Measurements from ENCODE around the gene PACS1. TPM values are rescaled to one million over a fixed set of nuclear protein-coding genes. Genes with fewer than 3 reads are reported as not detected.
A peak's percentile ranks its signal among the peaks of the same experiment; 100 is the strongest.

Gene PACS1
- total RNA-seq, 1 experiment from 2014 or later = 16.7 TPM

DNA sequence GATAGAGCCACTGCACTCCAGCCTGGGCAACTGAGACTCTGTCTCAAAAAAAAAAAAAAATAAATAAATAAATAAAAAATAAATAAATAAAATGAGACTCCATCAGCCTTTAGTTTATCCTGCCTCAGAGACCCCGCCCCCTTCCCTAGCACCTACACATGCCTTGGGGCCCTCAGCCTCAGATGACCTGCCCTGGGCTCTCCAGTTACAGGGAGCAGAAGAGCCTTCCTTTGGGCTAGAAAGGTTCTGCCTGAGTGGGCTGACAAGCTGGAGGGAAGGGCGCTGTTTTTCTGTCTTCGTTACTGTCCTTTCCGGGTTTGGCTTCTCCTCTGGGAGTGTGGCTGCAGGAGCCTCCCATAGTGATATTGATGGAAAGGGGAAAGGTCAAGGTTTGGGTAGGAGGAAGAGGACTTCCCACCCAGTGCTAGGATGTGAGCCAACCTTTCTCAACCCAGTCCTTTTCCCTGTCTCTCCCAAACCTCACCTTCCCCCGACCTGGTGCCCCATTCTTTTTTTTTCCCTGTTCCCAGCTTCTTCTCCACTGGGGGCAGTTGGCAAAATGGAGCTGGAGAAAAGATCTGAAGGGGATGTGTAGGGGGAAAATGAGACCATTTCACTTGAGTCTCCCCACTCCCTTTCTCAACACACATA lies 19.4 kb upstream of the PACS1 start:
- no peak for DNase-seq (ENCODE audit: low read depth)

DNA sequence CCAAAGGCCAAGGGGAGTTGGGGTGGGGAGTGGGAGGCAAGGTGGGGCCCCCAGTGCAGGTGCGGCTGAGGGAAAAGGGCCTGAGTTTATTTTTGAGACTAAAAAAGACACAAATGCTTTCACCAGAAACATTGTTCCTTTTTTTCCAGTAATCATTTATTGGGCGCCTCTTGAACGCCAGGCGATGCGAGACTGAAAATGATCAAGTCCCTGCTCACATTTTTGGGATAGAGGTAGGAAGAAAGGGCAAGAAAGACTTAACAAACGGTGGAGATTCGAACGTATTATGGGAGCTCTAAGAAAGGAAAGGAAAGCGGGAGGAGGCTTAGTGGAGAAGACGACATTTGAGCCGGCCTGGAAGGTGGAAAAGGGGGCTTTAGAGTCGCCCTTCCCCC lies 18.7 kb upstream of the PACS1 start:
- no peak for DNase-seq (ENCODE audit: low read depth)

DNA sequence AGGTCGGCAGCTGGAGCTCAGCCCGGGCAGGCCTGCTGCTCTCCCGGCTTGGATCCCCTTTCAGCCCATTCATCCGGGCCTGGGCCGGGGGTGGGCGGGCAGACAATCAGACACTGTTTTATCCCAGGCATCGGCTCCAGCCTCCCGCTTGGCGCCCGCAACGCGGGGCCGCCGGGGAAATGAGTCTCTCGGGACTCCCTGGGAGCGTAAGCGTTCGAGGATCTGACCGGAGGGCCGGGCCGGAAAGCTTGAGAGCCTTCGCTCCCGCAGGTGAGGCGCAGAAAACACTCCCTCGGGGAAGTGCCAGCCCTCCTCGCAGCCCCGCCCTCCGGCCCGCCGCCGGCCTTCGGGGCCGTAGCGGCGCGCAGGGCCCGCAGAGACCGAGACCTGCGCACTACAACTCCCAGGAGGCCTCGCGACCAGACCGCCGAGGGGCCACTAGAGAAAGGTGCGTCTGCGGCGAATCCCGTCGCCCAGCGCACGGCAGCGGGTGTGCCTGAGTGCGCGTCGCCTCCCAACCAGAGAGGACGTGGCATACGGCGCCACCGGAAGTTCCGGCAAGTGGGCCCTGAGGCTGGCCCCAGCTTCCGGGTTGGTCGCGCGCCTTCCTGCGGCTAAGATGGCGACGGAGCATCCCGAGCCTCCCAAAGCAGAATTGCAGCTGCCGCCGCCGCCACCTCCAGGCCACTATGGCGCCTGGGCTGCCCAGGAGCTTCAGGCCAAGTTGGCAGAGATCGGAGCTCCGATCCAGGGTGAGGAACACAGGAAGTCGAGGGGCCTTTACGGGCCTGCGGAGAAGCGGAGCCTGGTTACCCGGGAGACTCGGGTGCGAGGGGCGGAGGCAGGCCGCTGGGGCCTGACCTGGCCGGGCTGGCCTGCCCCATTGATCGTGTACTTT lies 18.1 kb upstream of the PACS1 start, which contains the start of gene SF3B2:
Gene SF3B2 (plus strand): TSS at position 599 of the 898 bp plus-strand sequence. CDS start 21 bp downstream, at position 620.
- peak; percentile 98 for DNase-seq (ENCODE audit: low read depth)

DNA sequence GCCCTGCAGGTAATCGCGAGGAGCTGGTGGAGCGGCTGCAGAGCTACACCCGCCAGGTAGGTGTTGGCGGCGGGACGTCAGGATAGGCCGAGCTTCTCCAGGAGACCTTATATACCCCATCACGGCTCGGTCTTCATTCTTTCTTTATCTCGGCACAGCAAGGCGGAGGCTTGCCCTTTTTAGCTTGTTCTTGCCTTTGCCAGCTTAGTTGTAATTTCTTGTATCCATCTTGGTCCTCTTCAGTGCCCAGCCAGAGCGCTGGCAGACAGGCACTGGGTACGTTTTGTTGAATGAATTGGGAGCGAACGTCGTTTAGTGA lies 17.4 kb upstream of the PACS1 start:
- DNase-seq (ENCODE audit: low read depth) = no peak

DNA sequence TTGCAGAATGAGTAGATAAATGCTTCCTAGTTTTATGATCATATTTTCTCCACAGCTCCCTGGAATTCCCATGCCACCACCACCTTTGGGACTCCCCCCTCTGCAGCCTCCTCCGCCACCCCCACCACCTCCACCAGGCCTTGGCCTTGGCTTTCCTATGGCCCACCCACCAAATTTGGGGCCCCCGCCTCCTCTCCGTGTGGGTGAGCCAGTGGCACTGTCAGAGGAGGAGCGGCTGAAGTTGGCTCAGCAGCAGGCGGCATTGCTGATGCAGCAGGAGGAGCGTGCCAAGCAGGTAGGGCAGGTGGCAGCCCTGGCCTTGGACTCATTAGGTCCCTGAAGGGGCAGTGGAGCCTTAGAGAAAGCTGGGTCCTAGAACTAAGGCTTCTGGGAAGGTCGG lies 15.1 kb upstream of the PACS1 start:
- DNase-seq (ENCODE audit: low read depth) = no peak

DNA sequence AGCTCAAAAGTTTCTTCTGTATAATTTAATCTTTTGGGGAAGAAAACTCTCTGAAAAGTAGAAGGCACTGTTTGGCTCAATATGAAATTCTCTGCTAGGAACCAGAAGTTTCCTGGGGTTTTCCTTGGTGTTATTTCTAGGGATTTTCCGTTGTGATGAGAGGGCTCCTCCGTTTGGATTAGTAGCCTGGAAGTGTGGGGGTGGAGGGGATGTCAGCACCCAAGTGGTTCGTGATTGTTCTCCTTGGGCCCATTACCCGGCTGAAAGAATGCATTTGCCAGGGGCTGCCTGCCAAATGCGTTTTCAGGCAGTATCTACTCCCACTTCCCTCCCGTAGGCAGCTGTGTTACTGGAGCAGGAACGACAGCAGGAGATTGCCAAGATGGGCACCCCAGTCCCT lies 13.6 kb upstream of the PACS1 start:
- no peak for DNase-seq (ENCODE audit: low read depth)

DNA sequence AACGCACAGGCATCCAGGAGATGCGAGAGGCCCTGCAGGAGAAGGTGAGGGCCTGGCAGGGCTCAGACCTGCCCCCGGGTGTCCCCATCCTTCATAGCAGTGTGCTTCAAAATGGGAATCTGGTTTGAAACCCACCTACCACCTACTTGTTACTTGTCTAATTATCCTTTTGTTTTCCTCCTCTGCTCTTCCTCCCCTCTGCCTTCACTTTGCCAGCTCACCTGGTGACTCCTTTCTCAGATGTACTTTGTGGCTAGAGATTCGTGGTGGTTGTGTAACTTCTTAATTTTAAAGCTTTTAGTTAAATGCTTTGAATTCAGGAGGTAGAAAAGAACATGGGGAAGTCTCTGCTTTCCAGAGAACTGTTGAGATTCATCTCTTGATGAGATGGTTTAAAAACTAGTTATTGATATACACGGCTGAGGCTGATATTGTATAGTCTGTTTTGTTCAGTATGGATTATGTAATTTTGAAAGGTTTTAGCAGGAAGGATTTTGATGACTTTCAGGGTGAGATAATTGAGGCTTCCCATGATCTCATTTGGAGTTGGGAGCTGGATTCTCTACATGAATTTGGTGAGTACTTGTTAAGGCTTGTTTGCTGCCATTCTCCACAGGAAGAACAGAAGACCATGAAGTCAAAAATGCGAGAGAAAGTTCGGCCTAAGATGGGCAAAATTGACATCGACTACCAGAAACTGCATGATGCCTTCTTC lies 9.9 kb upstream of the PACS1 start:
- DNase-seq (ENCODE audit: low read depth) = no peak

DNA sequence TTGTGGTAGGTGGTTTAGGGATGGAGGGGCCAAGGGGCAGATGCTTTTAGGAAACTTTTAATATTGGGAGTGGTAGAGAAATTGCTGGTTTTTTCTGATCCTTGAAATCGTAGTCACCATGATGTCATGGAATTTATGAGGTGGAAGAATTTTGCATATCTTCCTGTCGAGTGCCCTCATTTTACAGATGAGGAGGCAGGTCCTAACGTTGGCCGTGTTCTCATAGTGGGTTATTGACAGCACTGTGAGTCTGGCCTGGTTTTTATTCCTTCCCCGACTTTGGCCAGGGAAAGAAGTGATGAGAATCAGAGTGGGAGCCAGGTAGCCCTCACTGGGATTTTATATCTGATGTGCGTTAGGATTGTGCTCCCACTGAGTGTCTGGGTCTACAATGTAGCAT lies 8.8 kb upstream of the PACS1 start:
- DNase-seq (ENCODE audit: low read depth) = no peak

DNA sequence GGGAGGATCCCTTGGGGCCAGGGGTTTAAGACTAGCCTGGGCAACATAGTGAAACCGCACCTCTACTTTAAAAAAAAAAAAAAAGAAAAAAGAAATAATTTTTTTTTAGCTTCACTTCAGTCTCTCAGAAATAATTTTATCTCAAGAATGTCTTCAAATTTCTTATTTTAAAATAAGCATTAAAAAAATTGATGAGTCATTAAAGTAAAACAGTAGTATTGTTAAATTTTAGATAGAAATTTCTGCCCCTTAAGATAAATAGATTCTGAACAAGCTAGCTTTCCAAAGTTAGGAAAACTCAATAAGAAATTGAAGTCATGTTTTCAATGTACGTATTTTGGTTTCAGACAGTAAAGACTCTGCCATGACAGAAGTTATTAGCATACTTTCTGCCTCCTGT lies 7.7 kb upstream of the PACS1 start:
- DNase-seq (ENCODE audit: low read depth) = no peak

DNA sequence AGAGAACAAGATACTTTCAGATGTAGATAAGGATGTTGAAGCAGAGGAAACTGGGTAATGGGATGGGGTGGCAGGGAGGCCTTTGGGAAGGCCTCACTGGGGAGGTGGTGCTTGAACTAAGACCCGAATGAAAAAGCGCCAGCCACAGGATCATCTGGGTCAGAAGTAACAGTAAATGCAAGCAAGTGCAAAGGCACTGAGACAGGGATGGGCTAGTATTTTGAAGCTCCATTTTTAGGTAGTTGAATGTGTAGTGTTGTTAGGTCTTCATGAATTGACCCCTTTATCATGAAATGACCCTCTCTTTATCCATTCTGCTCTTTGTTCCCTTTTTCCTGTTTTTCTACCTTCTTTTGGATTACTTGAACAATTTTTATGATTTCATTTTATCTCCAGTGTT lies 6.2 kb upstream of the PACS1 start:
- DNase-seq (ENCODE audit: low read depth) = no peak

DNA sequence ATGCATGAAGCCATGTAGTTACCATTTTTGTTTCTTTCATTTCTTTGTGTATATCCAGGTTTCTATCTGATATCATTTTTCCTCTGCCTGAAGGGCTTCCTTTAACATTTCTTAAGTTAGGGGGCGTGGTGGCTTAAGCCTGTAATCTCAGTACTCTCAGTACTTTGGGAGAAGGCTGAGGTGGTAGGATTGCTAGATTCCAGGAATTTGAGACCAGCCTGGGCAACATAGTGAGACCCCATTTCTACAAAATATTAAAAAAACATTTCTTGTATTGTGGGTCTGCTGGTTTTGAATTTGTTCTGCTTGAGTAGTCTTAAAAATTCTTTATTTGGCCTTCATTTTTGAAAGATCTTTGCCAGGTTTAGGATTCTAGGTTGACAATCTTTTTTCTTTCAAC lies 5.5 kb upstream of the PACS1 start:
- DNase-seq (ENCODE audit: low read depth) = no peak

DNA sequence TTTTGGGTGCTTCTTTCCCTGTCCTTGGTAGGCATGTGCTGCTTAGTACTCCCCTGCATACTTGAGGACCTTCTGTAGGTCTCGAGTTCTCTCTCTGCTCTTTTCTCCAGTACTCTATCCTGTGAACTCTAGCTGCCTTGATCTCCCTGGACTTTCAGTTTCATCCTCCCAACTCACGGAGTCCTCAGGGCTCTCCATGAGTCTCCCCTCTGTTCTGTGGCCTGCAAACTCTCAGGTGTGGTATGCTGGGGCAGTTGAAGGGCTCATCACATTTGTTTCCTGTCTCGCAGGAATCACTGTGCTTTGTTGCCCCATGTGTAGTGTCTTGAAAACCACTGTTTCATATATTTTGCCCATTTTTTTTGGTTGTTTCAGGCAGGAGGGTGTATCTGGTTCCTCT lies 3.3 kb upstream of the PACS1 start:
- no peak for DNase-seq (ENCODE audit: low read depth)

DNA sequence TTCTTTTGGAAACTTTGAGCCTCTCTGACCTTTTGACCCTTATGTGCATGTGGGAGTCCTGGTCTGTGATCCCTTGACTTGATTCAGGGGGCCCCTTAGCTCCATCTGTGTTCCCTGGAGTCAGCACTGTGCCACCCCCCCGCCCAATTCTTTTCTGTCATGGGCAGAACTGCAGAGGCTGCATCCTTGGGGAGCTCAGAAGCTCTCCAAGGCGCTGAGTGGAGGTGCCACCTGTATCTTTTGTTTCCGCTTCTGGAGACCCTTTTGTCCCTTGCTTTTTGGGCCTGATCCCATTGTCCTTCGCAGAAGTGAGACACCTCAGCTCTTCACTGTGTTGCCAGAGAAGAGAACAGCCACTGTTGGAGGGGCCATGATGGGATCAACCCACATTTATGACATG lies 2.4 kb upstream of the PACS1 start:
- no peak for DNase-seq (ENCODE audit: low read depth)

DNA sequence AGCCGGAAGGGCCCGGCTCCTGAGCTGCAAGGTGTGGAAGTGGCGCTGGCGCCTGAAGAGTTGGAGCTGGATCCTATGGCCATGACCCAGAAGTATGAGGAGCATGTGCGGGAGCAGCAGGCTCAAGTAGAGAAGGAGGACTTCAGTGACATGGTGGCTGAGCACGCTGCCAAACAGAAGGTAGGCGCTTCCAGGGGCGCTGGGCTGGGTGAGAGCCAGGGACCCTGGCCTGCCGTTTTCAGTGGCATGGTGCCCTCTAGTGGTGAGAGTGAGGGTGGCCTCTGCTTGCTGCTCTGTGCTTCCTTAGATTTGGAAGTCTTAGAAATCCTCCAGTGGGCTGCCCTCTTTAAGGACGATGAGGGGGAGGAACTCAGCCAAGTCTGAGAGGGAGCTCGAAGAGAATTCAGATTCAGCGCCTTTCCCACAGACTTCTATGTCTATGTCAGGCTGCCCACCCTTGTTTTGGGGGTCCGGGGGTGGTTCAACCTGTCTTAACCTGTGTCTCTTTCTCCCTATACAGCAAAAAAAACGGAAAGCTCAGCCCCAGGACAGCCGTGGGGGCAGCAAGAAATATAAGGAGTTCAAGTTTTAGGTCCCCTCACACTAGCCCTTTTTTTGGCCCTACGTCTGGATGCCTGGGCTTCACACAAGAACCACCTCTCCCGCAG lies 1.8 kb upstream of the PACS1 start:
- DNase-seq (ENCODE audit: low read depth) = peak; percentile 63

DNA sequence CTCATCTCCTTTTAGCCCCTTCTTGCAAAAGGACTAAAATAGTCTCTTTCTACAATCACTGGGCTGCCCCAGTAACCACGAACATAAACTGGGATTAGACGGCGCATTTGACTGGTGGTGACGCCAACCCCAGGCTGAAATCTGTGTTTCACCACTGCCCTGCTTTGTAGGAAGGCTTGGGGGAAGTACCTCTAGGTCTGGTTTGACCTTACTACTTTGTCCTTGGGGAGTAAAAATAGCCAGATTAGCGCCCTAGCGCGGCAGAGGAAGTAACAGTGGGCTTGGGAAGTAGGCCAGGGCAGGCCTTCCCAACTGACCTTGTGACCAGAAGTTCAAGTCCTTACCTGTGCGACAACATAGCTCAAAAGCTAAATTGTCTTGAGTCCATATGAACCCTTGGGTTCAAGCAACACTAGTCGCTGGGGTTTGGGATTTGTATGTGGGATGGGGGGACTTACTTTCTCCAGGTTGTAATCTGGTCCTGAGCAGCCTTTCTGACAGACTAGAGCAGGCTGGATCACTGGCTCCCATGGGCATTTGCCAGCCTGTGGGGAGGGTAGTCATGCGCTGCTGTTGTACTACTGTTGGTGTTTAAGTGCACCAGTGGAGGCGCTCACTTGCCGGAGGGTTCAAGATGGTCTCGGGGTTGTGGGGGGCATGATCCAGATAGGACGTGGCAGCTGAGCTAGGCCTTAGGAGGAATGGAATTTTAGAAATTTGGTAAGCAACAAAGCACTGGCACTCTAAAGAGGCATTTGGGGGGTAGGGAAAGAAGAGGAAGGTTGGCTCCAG lies 953 bp upstream of the PACS1 start:
- peak; percentile 72 for DNase-seq (ENCODE audit: low read depth)

DNA sequence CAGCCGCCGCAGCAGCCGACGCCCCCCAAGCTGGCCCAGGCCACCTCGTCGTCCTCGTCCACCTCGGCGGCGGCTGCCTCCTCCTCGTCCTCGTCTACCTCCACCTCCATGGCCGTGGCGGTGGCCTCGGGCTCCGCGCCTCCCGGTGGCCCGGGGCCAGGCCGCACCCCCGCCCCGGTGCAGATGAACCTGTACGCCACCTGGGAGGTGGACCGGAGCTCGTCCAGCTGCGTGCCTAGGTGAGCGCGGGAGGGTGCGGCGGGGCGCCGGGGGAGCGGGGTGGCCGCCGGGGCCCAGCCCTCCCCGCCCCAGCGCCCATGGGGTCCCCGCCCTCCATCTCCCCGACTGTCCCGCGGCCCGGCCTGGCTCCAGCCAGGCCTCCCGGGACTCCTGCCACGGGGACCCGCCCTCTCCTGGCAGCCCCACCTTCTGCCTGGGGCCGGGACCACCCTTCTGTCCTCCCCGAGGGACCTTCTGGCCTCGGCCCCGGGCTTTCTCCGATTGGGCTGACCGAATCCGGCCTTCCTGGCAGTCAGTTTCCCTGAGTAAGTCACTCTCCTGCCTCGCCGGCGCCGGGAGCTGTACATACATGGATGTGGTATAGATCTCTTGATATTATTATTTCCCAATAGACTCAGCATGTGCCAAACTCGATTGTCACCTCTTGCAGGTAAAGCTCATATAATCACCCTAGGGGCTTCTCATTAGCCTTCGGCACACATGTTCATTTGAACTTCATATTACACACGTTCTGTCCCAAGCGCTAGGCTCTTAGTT lies 720 bp downstream of the PACS1 start:
- DNase-seq (ENCODE audit: low read depth) = peak; percentile 38

DNA sequence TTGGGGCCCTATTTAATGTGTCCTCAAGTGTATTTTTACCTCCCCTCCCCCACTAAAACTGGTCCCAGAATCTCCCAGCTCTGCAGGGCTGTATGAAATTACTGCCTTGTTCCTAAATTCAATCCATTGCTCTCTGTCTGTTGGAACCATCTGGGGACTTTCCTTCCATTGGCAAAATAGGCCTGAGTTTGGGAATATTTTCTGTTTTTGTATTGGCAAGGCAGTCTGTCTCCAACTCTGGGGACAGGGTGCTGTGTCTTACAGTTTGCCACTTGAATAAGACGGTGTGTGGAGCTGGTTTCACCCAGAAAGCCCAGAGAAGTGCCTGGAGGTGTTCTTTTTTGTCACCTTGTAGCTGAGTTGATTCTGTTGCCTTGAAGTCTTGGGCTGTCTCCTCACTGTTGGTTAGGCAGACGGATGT lies 1.3 kb downstream of the PACS1 start:
- peak; percentile 7 for DNase-seq (ENCODE audit: low read depth)

DNA sequence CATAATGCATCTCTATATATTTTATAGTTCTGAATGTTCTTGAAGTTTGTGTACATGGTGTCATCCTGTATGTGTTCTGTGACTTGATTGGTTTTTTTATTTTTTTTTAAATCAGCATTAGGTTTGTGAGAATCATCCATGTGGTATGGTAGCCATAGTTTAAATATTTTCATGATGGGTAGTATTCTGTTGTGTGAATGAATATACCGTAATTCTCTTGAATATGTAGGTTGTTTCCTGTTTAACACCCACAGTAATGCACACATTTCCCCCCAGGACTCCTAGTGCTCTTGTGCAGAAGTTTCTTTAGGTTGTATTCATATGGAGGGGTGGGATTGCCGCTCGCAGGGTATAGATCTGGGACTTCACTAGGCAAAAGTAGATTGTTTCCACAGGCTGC lies 2.0 kb downstream of the PACS1 start:
- no peak for DNase-seq (ENCODE audit: low read depth)

DNA sequence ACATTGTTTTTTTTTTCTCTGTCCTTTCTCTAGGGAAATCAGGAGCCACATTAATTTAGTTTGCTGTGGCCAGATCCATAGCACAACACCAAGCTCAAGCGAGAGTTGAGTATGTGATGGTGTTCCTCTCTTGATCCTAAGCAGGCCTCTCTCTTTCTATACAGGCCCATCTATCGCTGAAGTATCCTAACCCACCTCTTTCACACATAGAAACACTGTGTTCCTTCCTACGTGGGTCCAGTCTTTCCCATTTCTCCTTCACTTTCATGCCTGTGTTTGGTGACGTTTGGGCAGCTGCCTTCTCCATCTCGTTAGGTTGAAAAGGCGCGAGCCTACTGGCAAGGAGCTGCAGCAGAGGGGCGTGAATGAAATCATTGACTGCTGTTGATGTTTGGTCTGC lies 2.4 kb downstream of the PACS1 start:
- no peak for DNase-seq (ENCODE audit: low read depth)

DNA sequence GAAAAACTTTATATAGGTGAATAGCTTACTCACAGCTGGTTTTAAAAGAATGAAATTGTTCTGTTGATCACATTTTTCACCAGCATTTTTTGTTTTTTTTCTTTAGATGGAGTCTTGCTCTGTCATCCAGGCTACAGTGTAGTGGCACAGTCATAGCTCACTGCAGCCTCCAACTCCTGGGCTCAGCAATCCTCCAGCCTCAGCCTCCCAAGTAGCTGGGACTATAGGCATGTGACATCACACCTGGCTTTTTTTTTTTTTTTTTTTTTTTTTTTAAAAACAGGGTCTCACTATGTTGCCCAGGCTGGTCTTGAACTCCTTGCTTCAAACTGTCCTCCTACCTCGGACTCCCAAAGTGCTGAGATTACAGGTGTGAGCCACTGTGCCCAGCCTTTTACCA lies 3.6 kb downstream of the PACS1 start:
- DNase-seq (ENCODE audit: low read depth) = no peak

DNA sequence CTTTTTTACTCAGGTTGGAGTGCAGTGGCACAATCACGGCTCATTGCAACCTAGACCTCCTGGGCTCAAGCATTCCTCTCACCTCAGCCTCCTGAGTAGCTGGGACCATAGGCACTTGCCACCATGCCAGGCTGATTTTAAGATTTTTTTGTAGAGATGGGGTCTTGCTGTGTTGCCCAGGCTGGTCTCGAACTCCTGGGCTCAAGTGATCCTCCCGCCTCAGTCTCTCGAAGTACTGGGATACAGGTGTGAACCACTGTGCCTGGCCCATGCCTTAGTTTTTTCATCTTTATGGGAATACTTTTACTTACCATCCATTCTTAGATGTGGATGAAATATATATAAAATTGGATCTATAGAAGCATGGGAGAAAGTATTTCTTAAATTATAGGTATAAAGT lies 5.2 kb downstream of the PACS1 start:
- DNase-seq (ENCODE audit: low read depth) = no peak

All from RPMI7951 (cell line).